ENCODE data around the gene CCDC107.

Gene CCDC107

DNA sequence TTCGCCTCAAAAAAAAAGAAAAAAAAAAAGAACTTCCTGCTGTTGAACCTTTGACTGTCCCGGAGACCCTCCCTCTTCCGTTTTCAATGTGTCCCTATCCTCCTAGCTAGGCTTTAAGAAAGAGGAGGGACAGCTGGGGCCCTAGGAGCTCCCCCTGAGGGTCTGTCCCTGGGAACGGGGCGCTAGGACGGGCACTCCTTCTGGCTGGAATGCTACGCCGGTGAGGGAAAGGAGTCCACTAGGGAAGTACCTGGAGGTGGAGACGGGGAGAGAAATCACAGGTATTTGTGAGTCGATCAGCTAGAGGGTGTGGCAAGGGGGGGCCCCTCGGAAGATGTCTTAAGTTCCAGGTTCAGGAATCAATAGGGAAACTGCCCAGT lies 11.9 kb upstream of the CCDC107 start:
- Mint-ChIP-seq H3K27ac (peak overlapping the region; percentile 92), H3K4me3 (peak overlapping the region; percentile 81), H3K27me3 (no peaks in the 10 kb centered on the region), H3K9me3 (no peaks in the 10 kb centered on the region), H3K36me3 (ENCODE audit: low read depth) (peaks cover 14% of the 10 kb centered on the region), H3K4me1 (ENCODE audit: low read depth) (peaks cover 69% of the 10 kb centered on the region)
- intact Hi-C loops (cut with micrococcal nuclease): loop anchor here (1.0 to 10.0 kb wide), 4 partner anchors 42 to 169 kb away; partner anchors contain the start of genes CREB3, HINT2, SPAG8 and TLN1

DNA sequence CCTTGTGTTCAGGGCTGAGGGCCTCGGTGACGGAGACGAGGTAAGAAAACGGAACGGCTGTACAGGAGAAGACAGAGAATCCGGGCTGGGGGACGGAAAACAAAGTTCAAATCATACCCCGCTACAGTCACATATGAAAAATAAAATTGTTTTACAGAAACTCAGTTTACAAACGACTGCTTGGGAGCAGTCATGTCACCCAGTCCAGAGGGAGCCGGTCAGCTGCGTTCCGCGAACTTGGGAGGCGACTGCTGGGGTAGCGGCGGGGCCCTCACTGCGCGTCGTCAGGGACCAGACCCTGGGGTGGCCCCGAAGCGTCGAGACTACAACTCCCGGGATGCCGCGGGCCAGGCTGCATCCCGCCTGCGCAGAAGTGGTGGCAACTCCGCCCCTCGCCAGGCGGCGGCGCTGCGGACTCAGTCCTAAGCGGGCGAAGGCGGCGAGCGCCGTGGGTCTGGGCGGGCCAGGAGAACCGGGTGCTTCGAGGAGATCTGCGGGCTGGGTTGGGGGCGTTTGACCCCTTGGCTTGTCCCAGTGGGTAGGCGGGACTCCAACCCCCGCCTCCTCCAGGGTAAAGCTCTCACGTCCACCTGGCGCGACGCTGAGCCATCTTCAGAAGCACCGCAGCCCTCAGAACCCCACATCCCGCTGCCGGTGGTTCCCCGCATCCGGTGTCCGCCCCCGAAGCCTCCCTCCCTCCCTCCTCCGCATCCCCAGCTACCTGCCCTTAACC lies 11.4 kb upstream of the CCDC107 start:
- intact Hi-C loops (cut with micrococcal nuclease): loop anchor here (1.0 to 10.0 kb wide), 4 partner anchors 42 to 168 kb away; partner anchors contain the start of genes CREB3, HINT2, SPAG8 and TLN1
- Mint-ChIP-seq H3K4me1 (ENCODE audit: low read depth) (peaks cover 63% of the 10 kb centered on the region), H3K4me3 (peak overlapping the region; percentile 81), H3K36me3 (ENCODE audit: low read depth) (peaks cover 14% of the 10 kb centered on the region), H3K9me3 (no peaks in the 10 kb centered on the region), H3K27ac (peak overlapping the region; percentile 92), H3K27me3 (no peaks in the 10 kb centered on the region)

DNA sequence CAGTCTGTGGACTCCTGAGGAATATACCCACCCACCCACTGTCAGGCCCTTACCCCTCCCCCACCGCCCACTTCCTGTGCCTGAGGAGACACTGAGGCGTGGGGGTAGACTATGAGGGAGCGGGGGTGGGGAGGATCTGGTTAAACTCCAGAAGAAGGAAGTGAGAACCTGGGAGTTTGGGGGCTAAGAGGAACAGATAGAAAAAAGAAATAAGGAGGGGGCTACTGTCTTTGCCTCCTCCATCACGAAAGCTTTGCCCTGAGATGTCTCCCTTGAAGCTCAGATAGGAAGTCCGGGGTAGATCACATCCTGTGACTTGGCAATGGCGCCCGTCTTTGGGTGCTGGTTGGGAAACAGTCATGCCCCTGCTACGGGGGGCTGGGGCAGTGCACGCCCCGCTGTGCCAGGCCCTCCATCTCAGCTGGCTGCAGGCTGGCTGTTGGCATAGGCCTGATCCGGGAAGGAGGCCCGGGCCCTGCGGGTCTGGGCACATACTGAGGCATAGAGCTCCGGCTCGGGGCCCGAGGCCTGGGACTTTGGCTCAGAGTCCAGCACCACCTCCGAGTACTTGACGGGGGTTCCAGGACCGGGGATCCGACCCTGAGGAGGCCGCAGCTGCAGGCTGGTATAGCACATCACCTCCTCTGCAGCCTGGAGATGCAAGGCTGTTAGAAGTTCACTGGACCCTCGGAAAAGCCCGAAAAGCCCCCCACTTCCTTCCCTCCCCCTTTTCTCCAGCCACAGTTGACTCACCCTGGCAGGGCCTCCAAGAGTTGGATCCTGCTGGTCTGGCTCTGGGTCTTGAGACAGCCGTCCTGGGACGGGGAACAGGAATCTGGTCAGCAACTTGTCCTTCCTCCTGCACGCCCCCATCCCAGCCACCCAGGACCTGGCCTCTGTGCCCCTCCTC lies 8.4 kb upstream of the CCDC107 start:
- no peak overlapping the region for H3K4me3 Mint-ChIP-seq
- peak overlapping the region; percentile 78 for H3K27ac Mint-ChIP-seq
- H3K36me3 Mint-ChIP-seq (ENCODE audit: low read depth): peaks cover 8% of the 10 kb centered on the region
- no peaks in the 10 kb centered on the region for H3K27me3 Mint-ChIP-seq
- intact Hi-C loops (cut with micrococcal nuclease): loop anchor here (1.0 to 10.0 kb wide), 3 partner anchors 8 to 165 kb away; partner anchors contain the start of genes HINT2 and SPAG8
- no peaks in the 10 kb centered on the region for H3K9me3 Mint-ChIP-seq
- H3K4me1 Mint-ChIP-seq (ENCODE audit: low read depth): peaks cover 59% of the 10 kb centered on the region

DNA sequence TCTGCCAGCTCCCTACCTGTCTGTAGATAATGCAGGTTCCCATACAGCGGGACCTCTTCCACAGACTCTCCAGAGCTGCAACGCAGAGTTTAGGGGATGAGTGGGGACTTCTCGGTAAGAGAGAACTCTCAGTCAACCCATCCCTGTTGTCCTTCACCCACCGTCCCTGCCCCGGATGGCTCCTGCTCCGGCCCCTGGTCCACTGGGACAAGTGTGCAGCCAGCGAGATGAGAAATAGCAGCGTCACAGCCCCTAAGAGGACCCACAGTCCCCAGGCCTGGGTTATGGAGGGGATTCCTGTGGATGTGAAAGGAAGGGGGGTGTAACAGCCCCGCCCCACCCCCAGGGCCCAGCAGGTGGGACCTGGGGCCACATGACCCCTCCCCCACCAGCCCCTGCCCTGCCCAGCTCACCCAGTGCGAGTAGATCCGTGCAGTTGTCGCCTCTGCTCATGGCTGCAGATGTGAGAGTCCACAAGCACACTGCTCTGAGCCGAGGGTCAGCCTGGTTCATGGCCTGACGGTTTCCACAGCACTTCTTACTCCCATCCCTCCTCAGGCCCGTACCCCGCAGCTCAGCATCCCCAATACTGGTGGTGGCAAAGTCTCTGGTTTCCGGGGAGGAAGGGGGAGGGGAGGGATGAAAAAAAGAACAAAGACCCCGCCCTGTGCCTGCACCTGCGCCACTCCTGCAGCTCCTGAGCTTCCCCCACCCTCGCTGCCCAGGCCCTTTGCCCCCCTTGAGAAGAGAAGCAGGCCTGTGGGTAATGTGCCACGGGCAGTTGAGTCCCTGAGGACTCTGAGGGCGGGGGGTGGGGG lies 7.5 kb upstream of the CCDC107 start, which contains the start of gene SIT1:
TSS of gene SIT1 (minus strand) at position 591 of the 818 bp plus-strand sequence. CDS start at position 513, 78 bp downstream.
- H3K36me3 Mint-ChIP-seq (ENCODE audit: low read depth): peaks cover 8% of the 10 kb centered on the region
- H3K4me1 Mint-ChIP-seq (ENCODE audit: low read depth): peaks cover 61% of the 10 kb centered on the region
- intact Hi-C loops (cut with micrococcal nuclease): no loop called here
- peak within 1 kb of the TSS; percentile 78 for H3K27ac Mint-ChIP-seq
- peaks cover 2% of the 10 kb centered on the region for H3K27me3 Mint-ChIP-seq
- H3K9me3 Mint-ChIP-seq: no peaks in the 10 kb centered on the region
- H3K4me3 Mint-ChIP-seq: no peak within 1 kb of the TSS

DNA sequence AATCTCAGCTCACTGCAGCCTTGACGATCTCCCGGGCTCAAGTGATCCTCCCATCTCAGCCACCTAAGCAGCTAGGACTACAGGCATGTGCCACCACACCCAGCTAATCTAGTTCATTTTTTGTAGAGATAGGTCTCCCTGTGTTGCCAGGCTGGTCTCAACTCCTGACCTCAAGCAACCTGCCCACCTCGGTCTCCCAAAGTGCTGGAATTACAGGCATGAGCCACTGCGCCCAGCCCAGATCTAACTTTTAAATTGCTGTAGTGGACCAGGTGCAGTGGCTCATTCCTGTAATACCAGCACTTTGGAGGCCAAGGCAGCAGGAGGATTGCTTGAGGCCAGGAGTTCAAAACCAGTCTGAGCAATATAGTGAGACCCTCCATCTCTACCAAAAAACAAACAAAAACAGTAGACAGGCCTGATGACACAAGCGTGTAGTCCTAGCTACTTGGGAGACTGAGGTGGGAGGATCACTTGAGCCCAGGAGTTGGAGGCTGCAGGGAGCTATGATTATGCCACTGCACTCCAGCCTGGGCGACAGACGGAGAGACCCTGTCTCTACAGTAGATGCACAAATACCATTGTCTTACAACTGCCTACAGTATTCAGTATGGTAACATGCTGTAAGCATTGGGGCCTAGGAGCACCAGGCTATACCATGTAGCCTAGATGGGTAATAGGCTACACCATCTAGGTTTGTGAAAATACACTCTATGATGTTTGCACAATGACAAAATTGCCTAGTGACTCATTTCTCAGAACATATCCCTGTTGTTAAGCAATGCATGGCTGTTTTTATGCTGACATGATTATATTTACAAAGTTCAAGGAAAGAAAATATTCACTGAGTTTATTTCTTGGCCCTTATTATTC lies 5.9 kb upstream of the CCDC107 start:
- no peak overlapping the region for H3K4me3 Mint-ChIP-seq
- peak overlapping the region; percentile 16 for H3K27ac Mint-ChIP-seq
- intact Hi-C loops (cut with micrococcal nuclease): no loop called here
- peaks cover 2% of the 10 kb centered on the region for H3K27me3 Mint-ChIP-seq
- peaks cover 68% of the 10 kb centered on the region for H3K4me1 Mint-ChIP-seq (ENCODE audit: low read depth)
- no peaks in the 10 kb centered on the region for H3K9me3 Mint-ChIP-seq
- no peaks in the 10 kb centered on the region for H3K36me3 Mint-ChIP-seq (ENCODE audit: low read depth)

DNA sequence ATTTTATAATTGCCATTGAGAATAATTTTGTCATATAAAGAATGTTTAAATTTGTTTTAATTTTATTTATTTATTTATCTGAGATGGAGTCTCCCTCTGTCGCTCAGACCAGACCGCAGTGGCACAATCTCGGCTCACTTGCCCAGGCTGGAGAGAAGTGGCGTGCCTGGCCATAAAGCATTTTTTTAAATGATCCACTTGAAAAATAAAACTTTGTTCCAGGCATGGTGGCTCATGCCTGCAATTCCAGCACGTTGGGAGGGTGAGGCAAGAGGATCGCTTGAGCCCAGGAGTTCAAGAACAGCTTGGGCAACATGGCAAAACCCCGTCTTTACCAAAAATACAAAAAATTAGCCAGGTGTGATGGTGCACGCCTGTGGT lies 5.3 kb upstream of the CCDC107 start:
- peaks cover 2% of the 10 kb centered on the region for H3K27me3 Mint-ChIP-seq
- H3K9me3 Mint-ChIP-seq: no peaks in the 10 kb centered on the region
- peak overlapping the region; percentile 52 for H3K27ac Mint-ChIP-seq
- H3K4me1 Mint-ChIP-seq (ENCODE audit: low read depth): peaks cover 67% of the 10 kb centered on the region
- H3K36me3 Mint-ChIP-seq (ENCODE audit: low read depth): peaks cover under 1% of the 10 kb centered on the region
- intact Hi-C loops (cut with micrococcal nuclease): no loop called here
- no peak overlapping the region for H3K4me3 Mint-ChIP-seq

DNA sequence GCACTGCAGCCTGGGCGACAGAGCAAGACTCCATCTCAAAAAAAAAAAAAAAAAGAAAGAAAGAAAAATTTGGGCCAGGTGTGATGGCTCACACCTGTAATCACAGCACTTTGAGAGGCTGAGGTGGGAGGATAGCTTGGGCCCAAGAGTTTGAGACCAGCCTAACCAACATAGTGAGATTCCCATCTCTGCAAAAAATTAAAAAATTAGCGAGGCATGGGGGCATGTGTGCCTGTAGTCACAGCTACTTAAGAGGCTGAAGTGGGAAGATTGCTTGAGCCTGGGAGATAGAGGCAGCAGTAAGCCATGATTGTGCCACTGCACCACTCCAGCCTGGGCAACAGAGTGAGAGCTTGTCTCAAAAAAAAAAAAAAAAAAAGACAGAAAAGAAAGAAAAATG lies 4.5 kb upstream of the CCDC107 start:
- Mint-ChIP-seq H3K9me3 (no peaks in the 10 kb centered on the region), H3K4me1 (ENCODE audit: low read depth) (peaks cover 60% of the 10 kb centered on the region)

DNA sequence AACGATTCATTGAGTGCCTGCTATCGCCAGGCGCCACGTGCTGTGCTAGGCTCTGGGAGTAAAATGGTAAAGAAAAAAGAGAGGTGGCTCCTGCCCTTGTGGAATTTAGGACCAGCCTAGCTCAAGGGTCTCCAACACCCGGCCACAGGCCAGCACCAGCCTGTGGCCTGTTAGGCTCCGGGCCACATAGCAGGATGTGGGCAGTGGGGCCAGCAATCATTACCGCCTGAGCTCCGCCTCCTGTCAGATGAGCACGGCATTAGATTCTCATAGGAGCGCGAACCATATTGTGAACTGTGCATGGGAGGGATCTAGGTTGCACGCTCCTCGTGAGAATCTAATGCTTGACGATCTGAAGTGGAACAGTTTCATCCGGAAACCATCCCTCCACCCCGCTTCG lies 1.7 kb upstream of the CCDC107 start:
- Mint-ChIP-seq H3K36me3 (ENCODE audit: low read depth) (peaks cover 29% of the 10 kb centered on the region), H3K4me1 (ENCODE audit: low read depth) (peaks cover 61% of the 10 kb centered on the region), H3K4me3 (no peak overlapping the region), H3K27me3 (peaks cover 2% of the 10 kb centered on the region), H3K27ac (peak overlapping the region; percentile 95), H3K9me3 (no peaks in the 10 kb centered on the region)
- intact Hi-C loops (cut with micrococcal nuclease): no loop called here

More for the DNA sequence above, 4.5 kb upstream of the CCDC107 start:
- no peak overlapping the region for H3K27ac Mint-ChIP-seq
- peaks cover 8% of the 10 kb centered on the region for H3K36me3 Mint-ChIP-seq (ENCODE audit: low read depth)
- intact Hi-C loops (cut with micrococcal nuclease): no loop called here
- H3K4me3 Mint-ChIP-seq: no peak overlapping the region
- peaks cover 2% of the 10 kb centered on the region for H3K27me3 Mint-ChIP-seq

DNA sequence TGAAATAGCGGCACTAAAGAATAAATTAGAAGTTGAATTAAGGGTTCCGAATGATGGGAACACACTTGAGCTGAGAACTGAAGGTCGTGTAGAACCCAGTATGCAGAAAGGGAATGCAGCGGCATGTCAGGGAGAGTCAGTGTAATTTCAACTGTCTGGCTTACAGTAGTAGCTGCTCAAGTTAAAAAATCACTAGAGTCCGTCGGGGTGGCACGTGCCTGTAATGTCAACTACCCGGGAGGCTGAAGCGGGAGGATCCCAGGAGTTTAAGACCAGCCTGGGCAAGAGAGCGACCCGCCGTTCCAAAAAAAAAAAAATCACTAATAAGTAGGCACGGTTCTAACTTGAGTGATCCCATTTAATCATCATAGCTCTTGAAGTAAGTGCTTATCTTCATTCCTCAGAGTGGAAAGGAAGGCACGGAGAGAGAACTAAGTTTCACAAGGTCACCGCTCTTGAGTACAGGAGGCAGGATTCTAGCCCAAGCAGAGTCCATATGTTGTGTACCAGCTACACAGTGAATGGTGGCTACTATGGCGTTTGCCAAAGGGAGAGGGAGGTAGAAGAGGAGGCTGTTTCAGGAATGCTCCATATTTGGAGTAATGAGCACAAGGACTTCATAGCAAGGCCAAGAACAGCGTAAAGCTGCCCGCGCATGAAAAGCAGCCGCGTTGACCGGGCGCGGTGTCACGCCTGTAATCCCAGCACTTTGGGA lies 1.1 kb upstream of the CCDC107 start:
- H3K4me1 Mint-ChIP-seq (ENCODE audit: low read depth): peaks cover 62% of the 10 kb centered on the region
- peak overlapping the region; percentile 95 for H3K27ac Mint-ChIP-seq
- intact Hi-C loops (cut with micrococcal nuclease): loop anchor here (1.0 kb wide), 1 partner anchor 8 kb away; no protein-coding TSS in a partner anchor
- peak overlapping the region; percentile 90 for H3K4me3 Mint-ChIP-seq
- H3K36me3 Mint-ChIP-seq (ENCODE audit: low read depth): peaks cover 35% of the 10 kb centered on the region
- H3K27me3 Mint-ChIP-seq: peaks cover 2% of the 10 kb centered on the region
- H3K9me3 Mint-ChIP-seq: no peaks in the 10 kb centered on the region

DNA sequence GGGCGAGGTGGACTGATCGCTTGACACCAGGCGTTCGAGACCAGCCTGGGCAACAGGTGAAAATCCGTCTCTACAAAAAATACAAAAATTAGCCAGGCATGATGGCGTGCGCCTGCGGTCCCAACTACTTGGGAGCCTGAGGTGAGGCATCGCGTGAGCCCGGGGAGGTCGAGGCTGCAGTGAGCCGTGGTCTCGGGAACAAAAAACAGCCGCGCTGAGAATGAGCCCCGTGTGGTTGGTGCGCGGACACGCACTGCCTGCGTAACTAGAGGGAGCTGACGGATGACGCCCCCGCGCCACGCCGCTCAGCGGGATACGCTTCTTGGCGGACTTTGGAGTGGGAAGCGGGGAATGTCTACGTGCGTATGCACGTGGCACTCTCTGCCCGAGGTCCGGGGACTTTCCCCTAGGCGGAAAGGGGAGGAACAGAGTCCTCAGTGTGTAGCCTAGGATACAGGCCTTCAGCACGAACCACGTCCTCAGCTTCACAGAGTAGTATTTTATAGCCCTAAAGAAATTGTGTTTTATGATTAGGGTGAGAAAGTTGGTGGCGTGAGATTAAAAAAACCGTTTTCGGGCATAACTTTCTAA lies 451 bp upstream of the CCDC107 start, which contains the start of gene RMRP:
TSS of gene RMRP (minus strand) at position 474 of the 591 bp plus-strand sequence.
- intact Hi-C loops (cut with micrococcal nuclease): loop anchor here (1.0 to 2.0 kb wide), 2 partner anchors 8 to 53 kb away; partner anchors contain the start of gene TESK1
- H3K36me3 Mint-ChIP-seq (ENCODE audit: low read depth): peaks cover 37% of the 10 kb centered on the region
- no peaks in the 10 kb centered on the region for H3K9me3 Mint-ChIP-seq
- H3K4me1 Mint-ChIP-seq (ENCODE audit: low read depth): peaks cover 65% of the 10 kb centered on the region
- H3K4me3 Mint-ChIP-seq: peak within 1 kb of the TSS; percentile 90
- H3K27me3 Mint-ChIP-seq: peaks cover 2% of the 10 kb centered on the region
- H3K27ac Mint-ChIP-seq: peak within 1 kb of the TSS; percentile 95

DNA sequence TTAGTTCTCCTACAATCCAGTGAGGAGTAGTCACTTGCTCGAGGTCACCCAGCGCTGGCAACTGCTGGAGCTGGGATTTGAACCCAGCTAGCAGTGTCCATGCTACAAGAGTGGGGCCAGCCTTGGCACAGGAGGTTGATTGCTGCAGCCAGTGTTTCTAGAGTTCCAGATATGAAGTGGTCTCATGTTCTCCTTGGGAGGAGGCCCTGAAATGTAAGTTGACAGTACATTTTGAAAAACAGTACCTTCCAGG lies 802 bp downstream of the CCDC107 start:
- H3K9me3 Mint-ChIP-seq: no peaks in the 10 kb centered on the region
- H3K4me3 Mint-ChIP-seq: peak overlapping the region; percentile 90
- peaks cover 2% of the 10 kb centered on the region for H3K27me3 Mint-ChIP-seq
- intact Hi-C loops (cut with micrococcal nuclease): loop anchor here (2.0 kb wide), 1 partner anchor 54 kb away; the partner anchor contains the start of gene TESK1
- H3K36me3 Mint-ChIP-seq (ENCODE audit: low read depth): peaks cover 37% of the 10 kb centered on the region
- H3K27ac Mint-ChIP-seq: peak overlapping the region; percentile 95
- peaks cover 65% of the 10 kb centered on the region for H3K4me1 Mint-ChIP-seq (ENCODE audit: low read depth)

DNA sequence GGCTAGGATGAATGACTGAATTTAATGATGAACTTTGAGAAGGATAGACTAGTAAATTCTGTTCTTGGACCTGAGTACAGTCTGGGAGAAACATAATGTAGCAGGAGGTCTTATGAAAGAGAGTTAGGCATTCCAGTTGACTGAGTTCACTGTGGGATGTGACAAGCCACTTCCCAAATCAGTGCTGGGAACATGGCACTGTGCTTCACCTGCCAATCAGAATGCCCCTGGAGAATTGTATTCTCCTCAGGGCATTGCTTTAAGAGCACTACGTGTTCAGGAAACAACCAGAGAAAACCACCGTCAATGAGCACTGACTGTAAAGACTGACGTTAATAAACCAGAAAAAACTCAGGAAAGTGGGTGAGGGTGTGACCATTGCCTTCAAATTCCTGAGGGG lies 1.2 kb downstream of the CCDC107 start:
- peaks cover 37% of the 10 kb centered on the region for H3K36me3 Mint-ChIP-seq (ENCODE audit: low read depth)
- H3K27ac Mint-ChIP-seq: peak overlapping the region; percentile 95
- H3K4me1 Mint-ChIP-seq (ENCODE audit: low read depth): peaks cover 69% of the 10 kb centered on the region
- no peaks in the 10 kb centered on the region for H3K9me3 Mint-ChIP-seq
- H3K27me3 Mint-ChIP-seq: peaks cover 2% of the 10 kb centered on the region
- peak overlapping the region; percentile 90 for H3K4me3 Mint-ChIP-seq
- intact Hi-C loops (cut with micrococcal nuclease): loop anchor here (2.0 kb wide), 1 partner anchor 55 kb away; the partner anchor contains the start of gene TESK1

Data from dendritic cell treated with granulocyte-macrophage colony-stimulating factor and Interleukin-4, amounts not matched to agents 40 ng/mL and 50 ng/mL, for 4 days (primary cell).